GM21717 (cell line): Measurements from ENCODE around the gene VAV2.
A peak's percentile ranks its signal among the peaks of the same experiment; 100 is the strongest.

ENCODE experiments used
- ATAC-seq: cut with Tn5 transposase; IDR thresholded peaks from one replicate; pipeline ENCODE4 v1.9.1; 2021; ENCODE audit warnings: mild to moderate bottlenecking, moderate library complexity; ENCODE audit not compliant: unreplicated experiment

VAV2 gene

GRCh38 chr9:134027561-134027960 lies 35.4 kb upstream of the VAV2 start:
- ATAC-seq = no peak

- ATAC-seq = no peak
Observed at GRCh38 chr9:134026981-134027380, 34.9 kb upstream of the VAV2 start.

- no peak for ATAC-seq
Observed at GRCh38 chr9:134026581-134026980, 34.5 kb upstream of the VAV2 start.

GRCh38 chr9:134025606-134026541 lies 33.8 kb upstream of the VAV2 start:
- peak; percentile 38 for ATAC-seq

GRCh38 chr9:134024828-134025605 lies 32.9 kb upstream of the VAV2 start, which contains the start of gene BRD3OS:
BRD3OS (plus strand) TSS chr9:134025481; CDS start chr9:134026748, 1,267 bp downstream.
- ATAC-seq = peak; percentile 77

- no peak for ATAC-seq
Observed at GRCh38 chr9:134024214-134024792, 32.2 kb upstream of the VAV2 start.

GRCh38 chr9:134014946-134015345 lies 22.8 kb upstream of the VAV2 start:
- ATAC-seq = no peak

- no peak for ATAC-seq
Observed at GRCh38 chr9:134011401-134011800, 19.3 kb upstream of the VAV2 start.

- ATAC-seq = no peak
Observed at GRCh38 chr9:134010310-134011173, 18.4 kb upstream of the VAV2 start.

GRCh38 chr9:134007571-134007970 lies 15.4 kb upstream of the VAV2 start:
- no peak for ATAC-seq

- ATAC-seq = no peak
Observed at GRCh38 chr9:134007150-134007549, 15.0 kb upstream of the VAV2 start.

- ATAC-seq = no peak
Observed at GRCh38 chr9:134005381-134005780, 13.3 kb upstream of the VAV2 start.

- ATAC-seq = no peak
Observed at GRCh38 chr9:134004881-134005280, 12.8 kb upstream of the VAV2 start.

GRCh38 chr9:134004131-134004873 lies 12.2 kb upstream of the VAV2 start:
- ATAC-seq = no peak

GRCh38 chr9:134003237-134003636 lies 11.1 kb upstream of the VAV2 start:
- no peak for ATAC-seq

- no peak for ATAC-seq
Observed at GRCh38 chr9:134002796-134003195, 10.7 kb upstream of the VAV2 start.

- no peak for ATAC-seq
Observed at GRCh38 chr9:133999851-134000265, 7.7 kb upstream of the VAV2 start.

GRCh38 chr9:133998915-133999595 lies 6.9 kb upstream of the VAV2 start:
- ATAC-seq = no peak

- ATAC-seq = no peak
Observed at GRCh38 chr9:133997584-133997983, 5.5 kb upstream of the VAV2 start.
